Caco-2 (cell line): Measurements from ENCODE around the gene CADPS2. TPM values are rescaled to one million over a fixed set of nuclear protein-coding genes. Genes with fewer than 3 reads are reported as not detected.

ENCODE experiments used
- BruUV-seq: library from RNA; stranded (reverse); fragments of 400-500 nt; replicated peaks from 2 replicates; lab custom pipeline; 2021; lab: Mats Ljungman, UMichigan
- CTCF ChIA-PET: fragments of 300-600 bp; sonication (Branson Sonifier 250); formaldehyde crosslinking; loops from one replicate; lab custom pipeline; 2022; ENCODE audit warnings: antibody characterized with exemption; lab: Charles Lee
- POLR2A ChIA-PET: fragments of 300-600 bp; sonication (Branson Sonifier 250); formaldehyde crosslinking; loops from one replicate; lab custom pipeline; 2022; ENCODE audit warnings: antibody characterized with exemption; lab: Charles Lee
- DNase-seq, 2 experiments: peaks; one replicate each; pipeline versions ENCODE4 v3.0.0 to v3.0.0-alpha.2; 2020 to 2022
- H3K27me3 ChIP-seq: replicated peaks from 2 replicates; pipeline ENCODE4 v1.6.0; 2011; ENCODE audit warnings: low read length; ENCODE audit not compliant: control insufficient read depth, insufficient read depth
- H3K36me3 ChIP-seq: 2 replicates; pipeline ENCODE4 v1.5.1; 2011; ENCODE audit warnings: low read length; ENCODE audit not compliant: control insufficient read depth, insufficient read depth
- H3K4me1 ChIP-seq: fragments of 250-450 bp; sonication (Bioruptor Pico); 2 replicates; pipeline ENCODE4 v1.5.1; 2020; ENCODE audit warnings: mild to moderate bottlenecking
- H3K4me3 ChIP-seq: 2 replicates; pipeline ENCODE4 v1.5.1; 2011; ENCODE audit warnings: low read depth, mild to moderate bottlenecking, control low read depth, low read length
- H3K9me3 ChIP-seq: fragments of 250-450 bp; sonication (Bioruptor Pico); 2 replicates; pipeline ENCODE4 v1.5.1; 2020; ENCODE audit warnings: mild to moderate bottlenecking, moderate library complexity
- H3K27ac Mint-ChIP-seq: one replicate; pipeline ENCODE4 v1.8.0; 2022; ENCODE audit warnings: mixed read lengths; ENCODE audit not compliant: unreplicated experiment
- H3K27me3 Mint-ChIP-seq: one replicate; pipeline ENCODE4 v1.8.0; 2022; ENCODE audit warnings: mixed read lengths; ENCODE audit not compliant: insufficient read depth, unreplicated experiment
- H3K36me3 Mint-ChIP-seq: one replicate; pipeline ENCODE4 v1.8.0; 2022; ENCODE audit warnings: mild to moderate bottlenecking, mixed read lengths; ENCODE audit not compliant: insufficient read depth, unreplicated experiment
- H3K4me1 Mint-ChIP-seq: one replicate; pipeline ENCODE4 v1.8.0; 2022; ENCODE audit warnings: low read depth, mixed read lengths; ENCODE audit not compliant: unreplicated experiment
- H3K4me3 Mint-ChIP-seq: one replicate; pipeline ENCODE4 v1.8.0; 2022; ENCODE audit warnings: mild to moderate bottlenecking, moderate library complexity, mixed read lengths; ENCODE audit not compliant: unreplicated experiment
- H3K9me3 Mint-ChIP-seq: one replicate; pipeline ENCODE4 v1.8.0; 2022; ENCODE audit warnings: mixed read lengths; ENCODE audit not compliant: unreplicated experiment
- CTCF ChIP-seq, 2 experiments: fragments of 200-600 bp in 1 of 2; IDR thresholded peaks; 1 replicate in 1 of 2; 2 replicates in 1 of 2; pipeline versions ENCODE4 v1.5.1 to v1.8.0; 2011 to 2022; ENCODE audit warnings: antibody characterized with exemption in 1 of 2, control low read depth in 1 of 2, inconsistent platforms in 1 of 2, low read depth in 1 of 2, low read length in 1 of 2, mild to moderate bottlenecking in 1 of 2, moderate library complexity in 1 of 2; ENCODE audit not compliant: insufficient read depth in 1 of 2, severe bottlenecking in 1 of 2, unreplicated experiment in 1 of 2
- intact Hi-C: fragments of 100-400 bp; cut with micrococcal nuclease; formaldehyde crosslinking; loops from one replicate; pipeline ENCODE4 v1.10.0; 2022; ENCODE audit not compliant: unreplicated experiment
- total RNA-seq: library from RNA; stranded (reverse); gene quantifications from 2 replicates; pipeline ENCODE4 v1.2.3, GENCODE V29; 2022

Gene CADPS2
- total RNA-seq, 1 experiment from 2014 or later = 2.7 TPM

DNA sequence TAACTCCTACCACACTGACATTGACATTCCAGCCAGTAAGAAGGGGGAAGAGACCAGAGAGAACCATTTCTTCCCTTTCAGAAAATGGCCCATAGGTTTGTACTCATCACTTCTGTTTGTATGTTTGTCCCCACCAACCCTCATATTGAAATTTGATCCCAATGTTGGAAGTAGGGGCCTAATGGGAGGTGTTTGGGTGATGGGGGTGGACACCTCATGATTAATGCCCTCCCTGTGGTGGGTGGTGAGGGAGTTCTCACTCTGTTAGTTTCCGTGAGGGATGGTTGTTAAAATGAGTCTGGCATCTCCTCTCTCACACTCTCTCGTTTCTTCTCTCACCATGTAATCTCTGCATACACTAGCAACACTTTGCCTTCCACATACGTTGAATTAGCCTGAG, 21.4 kb downstream of the CADPS2 start:
- H3K9me3 Mint-ChIP-seq = peaks cover 17% of the 10 kb centered on the region
- no peaks in the 10 kb centered on the region for H3K27me3 Mint-ChIP-seq
- ChIA-PET POLR2A (no interaction called here), CTCF (no interaction called here)
- intact Hi-C loops = no loop called here
- no peaks in the 10 kb centered on the region for H3K27me3 ChIP-seq
- DNase-seq = no peak
- no peaks in the 10 kb centered on the region for H3K4me1 ChIP-seq
- no peak overlapping the region for H3K4me3 ChIP-seq
- H3K4me3 Mint-ChIP-seq = no peak overlapping the region
- H3K27ac Mint-ChIP-seq = no peak overlapping the region
- BruUV-seq = no TSS peak
- no peaks in the 10 kb centered on the region for H3K36me3 Mint-ChIP-seq
- H3K9me3 ChIP-seq = 0 out of 2 replicates have a peak, but pooled peaks cover 3% of the 10 kb centered on the region
- H3K36me3 ChIP-seq = no peaks in the 10 kb centered on the region
- TF ChIP-seq CTCF (IDR thresholded peaks at IDR 0.05; ENCODE audit: insufficient read depth in 1 of 2, low read depth in 1 of 2, low read length in 1 of 2, severe bottlenecking in 1 of 2, unreplicated experiment in 1 of 2) = no peak
- no peaks in the 10 kb centered on the region for H3K4me1 Mint-ChIP-seq

DNA sequence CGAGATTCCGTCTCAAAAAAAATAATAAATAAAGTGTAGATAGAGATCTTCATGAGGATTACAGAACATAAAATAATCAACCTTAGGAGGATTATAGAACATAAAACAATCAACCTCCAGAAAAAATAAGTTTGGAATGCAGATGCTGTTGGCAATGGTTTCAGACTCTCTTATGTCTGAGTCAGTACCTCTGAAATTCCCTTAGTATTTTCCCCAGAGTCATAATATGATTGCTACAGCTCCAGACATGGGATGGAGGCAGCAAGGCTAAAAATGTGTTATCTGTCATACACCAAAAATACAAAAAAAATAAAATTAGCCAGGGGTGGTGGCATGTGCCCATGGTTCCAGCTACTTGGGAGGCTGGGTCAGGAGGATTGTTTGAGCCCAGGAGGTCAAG, 22.2 kb downstream of the CADPS2 start:
- H3K36me3 ChIP-seq = no peaks in the 10 kb centered on the region
- Mint-ChIP-seq H3K9me3 (peaks cover 9% of the 10 kb centered on the region), H3K4me1 (no peaks in the 10 kb centered on the region), H3K27ac (no peak overlapping the region), H3K36me3 (no peaks in the 10 kb centered on the region), H3K27me3 (no peaks in the 10 kb centered on the region), H3K4me3 (no peak overlapping the region)
- BruUV-seq = no TSS peak
- H3K4me3 ChIP-seq = no peak overlapping the region
- CTCF ChIA-PET = no interaction called here
- TF ChIP-seq CTCF (IDR thresholded peaks at IDR 0.05; ENCODE audit: insufficient read depth in 1 of 2, low read depth in 1 of 2, low read length in 1 of 2, severe bottlenecking in 1 of 2, unreplicated experiment in 1 of 2) = no peak
- no peaks in the 10 kb centered on the region for H3K4me1 ChIP-seq
- intact Hi-C loops = no loop called here
- no peaks in the 10 kb centered on the region for H3K9me3 ChIP-seq
- no peak for DNase-seq
- H3K27me3 ChIP-seq = no peaks in the 10 kb centered on the region
- POLR2A ChIA-PET = no interaction called here

GRCh38 chr7:122858320-122858719, 27.9 kb downstream of the CADPS2 start:
- H3K27me3 Mint-ChIP-seq = no peaks in the 10 kb centered on the region
- H3K4me3 ChIP-seq = no peak overlapping the region

More at GRCh38 chr7:122858320-122858719, 27.9 kb downstream of the CADPS2 start:
- intact Hi-C loops = no loop called here
- Histone ChIP-seq H3K36me3 (no peaks in the 10 kb centered on the region), H3K27me3 (no peaks in the 10 kb centered on the region), H3K9me3 (no peaks in the 10 kb centered on the region), H3K4me1 (no peaks in the 10 kb centered on the region)
- BruUV-seq = no TSS peak
- ChIA-PET CTCF (no interaction called here), POLR2A (no interaction called here)
- no peak overlapping the region for H3K4me3 Mint-ChIP-seq
- no peak overlapping the region for H3K27ac Mint-ChIP-seq
- H3K36me3 Mint-ChIP-seq = no peaks in the 10 kb centered on the region
- DNase-seq = no peak
- no peaks in the 10 kb centered on the region for H3K9me3 Mint-ChIP-seq
- no peak for TF ChIP-seq CTCF (IDR thresholded peaks at IDR 0.05; ENCODE audit: insufficient read depth in 1 of 2, low read depth in 1 of 2, low read length in 1 of 2, severe bottlenecking in 1 of 2, unreplicated experiment in 1 of 2)
- no peaks in the 10 kb centered on the region for H3K4me1 Mint-ChIP-seq
